IMR-90 (cell line): ENCODE results near the gene TCERG1L. TPM values are rescaled to one million over a fixed set of nuclear protein-coding genes. Genes with fewer than 3 reads are reported as not detected.

Source experiments
- ATAC-seq: fragments of 200-7000 bp; cut with Tn5 transposase; 2 replicates; pipeline ENCODE4 v1.9.1; 2020; ENCODE audit warnings: low read depth, mild to moderate bottlenecking, moderate library complexity
- BruUV-seq: library from RNA; stranded (reverse); fragments of 400-500 nt; replicated peaks from 2 replicates; lab custom pipeline; 2021; lab: Mats Ljungman, UMichigan
- CTCF ChIA-PET: fragments of 300-600 bp; formaldehyde crosslinking; extraction: SDS; loops from one replicate; lab custom pipeline; 2021; ENCODE audit warnings: antibody characterized with exemption; lab: Yijun Ruan, JAX
- POLR2A ChIA-PET: fragments of 300-600 bp; sonication (Branson Sonifier 250); formaldehyde crosslinking; loops from one replicate; lab custom pipeline; 2022; ENCODE audit warnings: antibody characterized with exemption; ENCODE audit not compliant: unreplicated experiment; lab: Charles Lee
- DNase-seq: peaks from one replicate; pipeline ENCODE4 v3.0.0; 2013
- H2AFZ ChIP-seq: replicated peaks from 2 replicates; pipeline ENCODE3; 2013; ENCODE audit warnings: low read length, mild to moderate bottlenecking; ENCODE audit not compliant: poor library complexity
- H2AK5ac ChIP-seq: 2 replicates; pipeline ENCODE4 v1.6.1; 2013; ENCODE audit warnings: low read depth, low read length, inconsistent platforms
- H2AK9ac ChIP-seq: replicated peaks from 2 replicates; pipeline ENCODE3; 2013; ENCODE audit warnings: mild to moderate bottlenecking, low read depth, low read length, moderate library complexity; ENCODE audit not compliant: poor library complexity
- H2BK120ac ChIP-seq: 2 replicates; pipeline ENCODE4 v1.6.1; 2013; ENCODE audit warnings: low read depth, low read length, inconsistent platforms
- H2BK15ac ChIP-seq: 3 replicates; pipeline ENCODE4 v1.6.1; 2013; ENCODE audit warnings: low read depth, low read length, inconsistent platforms
- H2BK20ac ChIP-seq: 2 replicates; pipeline ENCODE4 v1.6.1; 2013; ENCODE audit warnings: low read depth, mild to moderate bottlenecking, inconsistent platforms, low read length, moderate library complexity
- H2BK5ac ChIP-seq: 2 replicates; pipeline ENCODE4 v1.6.1; 2013; ENCODE audit warnings: mild to moderate bottlenecking, low read depth, low read length, inconsistent platforms; ENCODE audit not compliant: poor library complexity, severe bottlenecking
- H3K14ac ChIP-seq: replicated peaks from 2 replicates; pipeline ENCODE4 v1.6.1; 2013; ENCODE audit warnings: low read depth, low read length, inconsistent platforms
- H3K18ac ChIP-seq: 2 replicates; pipeline ENCODE4 v1.6.1; 2013; ENCODE audit warnings: low read depth, low read length, control low read depth
- H3K23ac ChIP-seq: 2 replicates; pipeline ENCODE4 v1.6.1; 2013; ENCODE audit warnings: low read depth, low read length, inconsistent platforms
- H3K27ac ChIP-seq: 2 replicates; pipeline ENCODE4 v1.5.1; 2013; ENCODE audit warnings: mild to moderate bottlenecking, control low read depth, low read length; ENCODE audit not compliant: insufficient read depth
- H3K27me3 ChIP-seq: 2 replicates; pipeline ENCODE4 v1.6.1; 2013; ENCODE audit warnings: low read length; ENCODE audit not compliant: control insufficient read depth, insufficient read depth
- H3K36me3 ChIP-seq: 2 replicates; pipeline ENCODE4 v1.6.1; 2013; ENCODE audit warnings: low read length, mixed read lengths; ENCODE audit not compliant: control insufficient read depth, insufficient read depth
- H3K4ac ChIP-seq: 2 replicates; pipeline ENCODE4 v1.6.1; 2013; ENCODE audit warnings: low read depth, low read length, inconsistent platforms
- H3K4me1 ChIP-seq: 2 replicates; pipeline ENCODE4 v1.6.1; 2013; ENCODE audit warnings: low read length, mixed read lengths; ENCODE audit not compliant: control insufficient read depth, insufficient read depth
- H3K4me2 ChIP-seq: 2 replicates; pipeline ENCODE4 v1.6.1; 2013; ENCODE audit warnings: low read depth, mild to moderate bottlenecking, control low read depth, low read length, moderate library complexity
- H3K4me3 ChIP-seq: 2 replicates; pipeline ENCODE4 v1.5.1; 2013; ENCODE audit warnings: low read depth, mild to moderate bottlenecking, control low read depth, low read length, moderate library complexity; ENCODE audit not compliant: insufficient read depth
- H3K56ac ChIP-seq: 2 replicates; pipeline ENCODE4 v1.6.1; 2013; ENCODE audit warnings: low read length, inconsistent platforms; ENCODE audit not compliant: insufficient read depth; ENCODE audit errors: extremely low read depth
- H3K79me1 ChIP-seq, 2 experiments: 2 replicates each; pipeline ENCODE4 v1.6.1; 2013; ENCODE audit warnings: low read length in 2 of 2, inconsistent platforms in 1 of 2, low read depth in 1 of 2
- H3K9ac ChIP-seq: 2 replicates; pipeline ENCODE4 v1.6.1; 2013; ENCODE audit warnings: low read depth, low read length, control low read depth
- H3K9me1 ChIP-seq: 2 replicates; pipeline ENCODE4 v1.6.1; 2013; ENCODE audit warnings: low read length, inconsistent platforms; ENCODE audit not compliant: insufficient read depth
- H3K9me3 ChIP-seq: 2 replicates; pipeline ENCODE4 v1.6.1; 2013; ENCODE audit warnings: low read length; ENCODE audit not compliant: control insufficient read depth, insufficient read depth
- H4K20me1 ChIP-seq: 2 replicates; pipeline ENCODE4 v1.6.1; 2013; ENCODE audit warnings: low read length, inconsistent platforms; ENCODE audit not compliant: insufficient read depth
- H4K5ac ChIP-seq: 2 replicates; pipeline ENCODE4 v1.6.1; 2013; ENCODE audit warnings: mild to moderate bottlenecking, low read depth, low read length, control low read depth
- H4K8ac ChIP-seq, 2 experiments: 2 replicates each; pipeline ENCODE4 v1.6.1; 2013; ENCODE audit warnings: low read depth in 2 of 2, low read length in 2 of 2, control low read depth in 1 of 2, inconsistent platforms in 1 of 2
- H4K91ac ChIP-seq: 2 replicates; pipeline ENCODE4 v1.6.1; 2013; ENCODE audit warnings: low read depth, low read length, inconsistent platforms; ENCODE audit not compliant: insufficient read depth
- BHLHE40 ChIP-seq: fragments of 150-350 bp; IDR thresholded peaks from 2 replicates; pipeline ENCODE4 v1.6.1; 2016; ENCODE audit warnings: mild to moderate bottlenecking, low read depth, low read length
- CEBPB ChIP-seq: IDR thresholded peaks from 2 replicates; pipeline ENCODE4 v1.6.1; 2012; ENCODE audit warnings: low read depth, low read length, improper control_type of control experiment
- CHD1 ChIP-seq: IDR thresholded peaks from 2 replicates; pipeline ENCODE4 v1.6.1; 2012; ENCODE audit warnings: low read depth, low read length, improper control_type of control experiment
- CTCF ChIP-seq: conservative IDR thresholded peaks from 2 replicates; pipeline ENCODE4 v1.5.1; 2012; ENCODE audit warnings: mild to moderate bottlenecking, low read depth, low read length, improper control_type of control experiment
- ELK1 ChIP-seq: fragments of 150-350 bp; IDR thresholded peaks from 2 replicates; pipeline ENCODE4 v1.6.1; 2016; ENCODE audit warnings: low read depth, mild to moderate bottlenecking, low read length, moderate library complexity, borderline replicate concordance
- FOS ChIP-seq: fragments of 150-350 bp; IDR thresholded peaks from 2 replicates; pipeline ENCODE4 v1.6.1; 2016; ENCODE audit warnings: low read depth, low read length
- MAFK ChIP-seq: IDR thresholded peaks from 2 replicates; pipeline ENCODE4 v1.6.1; 2012; ENCODE audit warnings: low read depth, low read length, improper control_type of control experiment
- MAZ ChIP-seq: IDR thresholded peaks from 2 replicates; pipeline ENCODE4 v1.6.1; 2012; ENCODE audit warnings: low read depth, mild to moderate bottlenecking, low read length, improper control_type of control experiment, moderate library complexity, borderline replicate concordance
- MXI1 ChIP-seq: IDR thresholded peaks from 2 replicates; pipeline ENCODE4 v1.6.1; 2012; ENCODE audit warnings: low read depth, mild to moderate bottlenecking, low read length, moderate library complexity, borderline replicate concordance
- NFE2L2 ChIP-seq: fragments of 150-350 bp; IDR thresholded peaks from 2 replicates; pipeline ENCODE4 v1.6.1; 2016; ENCODE audit warnings: low read depth, mild to moderate bottlenecking, low read length
- POLR2A ChIP-seq: IDR thresholded peaks from 2 replicates; pipeline ENCODE4 v1.6.1; 2012; ENCODE audit warnings: mild to moderate bottlenecking, low read depth, low read length
- RAD21 ChIP-seq: IDR thresholded peaks from 2 replicates; pipeline ENCODE4 v1.6.1; 2012; ENCODE audit warnings: low read length, improper control_type of control experiment
- RCOR1 ChIP-seq: IDR thresholded peaks from 2 replicates; pipeline ENCODE4 v1.6.1; 2012; ENCODE audit warnings: mild to moderate bottlenecking, low read length, improper control_type of control experiment; ENCODE audit not compliant: insufficient replicate concordance
- RFX5 ChIP-seq: IDR thresholded peaks from 2 replicates; pipeline ENCODE4 v1.8.0; 2012; ENCODE audit warnings: low read depth, mild to moderate bottlenecking, low read length, moderate library complexity
- SMC3 ChIP-seq: fragments of 150-350 bp; IDR thresholded peaks from 2 replicates; pipeline ENCODE4 v1.6.1; 2016; ENCODE audit warnings: low read depth, mild to moderate bottlenecking, antibody characterized with exemption, low read length, moderate library complexity
- USF2 ChIP-seq: fragments of 150-350 bp; IDR thresholded peaks from 2 replicates; pipeline ENCODE4 v1.6.1; 2017; ENCODE audit warnings: mild to moderate bottlenecking, antibody characterized with exemption, low read length, low read depth
- WGBS, 2 experiments: methylation state at CpG; one replicate each; pipeline versions ENCODE4 v1.1.5 to v1.1.7; 2013; ENCODE audit warnings: missing lambda C conversion rate in 2 of 2; ENCODE audit not compliant: insufficient read length in 1 of 2; ENCODE audit errors: extremely low coverage in 2 of 2; 5-methylcytosine and 5-hydroxymethylcytosine counted together
- dilution Hi-C: fragments of 300-500 bp; cut with HindIII; formaldehyde crosslinking; loops from one replicate; pipeline ENCODE4 v1.14.3; 2018; ENCODE audit warnings: low sequenced_read_pairs; ENCODE audit not compliant: unreplicated experiment
- in situ Hi-C: fragments of 300-500 bp; cut with MboI; formaldehyde crosslinking; loops from 3 replicates; pipeline ENCODE4 v1.14.3; 2019; ENCODE audit warnings: low sequenced_read_pairs, inconsistent platforms, mixed read lengths
- intact Hi-C: fragments of 100-400 bp; cut with micrococcal nuclease; formaldehyde crosslinking; loops from 2 replicates; pipeline ENCODE4 v1.10.0; 2022
- polyA plus RNA-seq, 3 experiments: library from polyadenylated mRNA; depleted of rRNA; stranded (reverse); fragments of >200 nt; gene quantifications; 2 replicates each; pipeline ENCODE4 v1.2.3, GENCODE V29; 2012; ENCODE audit warnings: low replicate concordance in 1 of 3
- total RNA-seq: library from RNA; depleted of rRNA; stranded (reverse); fragments of >200 nt; gene quantifications from 2 replicates; pipeline ENCODE4 v1.2.3, GENCODE V29; 2012

Gene TCERG1L
- total and polyA plus RNA-seq, 2 of the 4 experiments (the other 2 are of a cell fraction): not detected

- Histone ChIP-seq H2BK120ac (no peak overlapping the region), H3K36me3 (no peaks in the 10 kb centered on the region), H2AFZ (no peak overlapping the region), H3K4me2 (no peak overlapping the region), H3K23ac (no peak overlapping the region), H2AK5ac (no peak overlapping the region), H4K91ac (no peak overlapping the region), H4K20me1 (no peaks in the 10 kb centered on the region), H2BK20ac (no peak overlapping the region), H3K79me1 (no peaks in the 10 kb centered on the region), H4K8ac (no peak overlapping the region), H3K9me1 (no peaks in the 10 kb centered on the region), H2AK9ac (no peak overlapping the region), H2BK5ac (no peak overlapping the region), H3K56ac (no peak overlapping the region), H3K4ac (no peak overlapping the region), H2BK15ac (no peak overlapping the region), H3K27me3 (no peaks in the 10 kb centered on the region), H3K14ac (no peak overlapping the region), H3K27ac (no peak overlapping the region), H3K4me1 (no peaks in the 10 kb centered on the region), H3K18ac (no peak overlapping the region), H3K4me3 (no peak overlapping the region), H3K9me3 (peaks cover 35% of the 10 kb centered on the region), H4K5ac (no peak overlapping the region), H3K9ac (no peak overlapping the region)
- in situ Hi-C loops (no loop called here), intact Hi-C loops (no loop called here), dilution Hi-C loops (no loop called here)
- DNase-seq (no peak), ATAC-seq (no peak)
- BruUV-seq: no TSS peak
- WGBS, 2 experiments: 8% methylated on average over 2 of the region's 7 CpGs; no CpG with 5 or more reads in 1 of the 2 experiments
- ChIA-PET CTCF (no interaction called here), POLR2A (no interaction called here)
- TF ChIP-seq SMC3 (no peak), ELK1 (no peak), FOS (no peak), CEBPB (no peak), POLR2A (no peak), USF2 (no peak), NFE2L2 (no peak), CTCF (no peak), CHD1 (no peak), MXI1 (no peak), BHLHE40 (no peak), RCOR1 (no peak), RFX5 (no peak), MAZ (no peak), MAFK (no peak), RAD21 (no peak)
These were observed 176.9 kb downstream of the TCERG1L start for GRCh38 chr10:131134651-131135050.
